ENCODE measurements around the gene LAMC3.

LAMC3 gene

DNA sequence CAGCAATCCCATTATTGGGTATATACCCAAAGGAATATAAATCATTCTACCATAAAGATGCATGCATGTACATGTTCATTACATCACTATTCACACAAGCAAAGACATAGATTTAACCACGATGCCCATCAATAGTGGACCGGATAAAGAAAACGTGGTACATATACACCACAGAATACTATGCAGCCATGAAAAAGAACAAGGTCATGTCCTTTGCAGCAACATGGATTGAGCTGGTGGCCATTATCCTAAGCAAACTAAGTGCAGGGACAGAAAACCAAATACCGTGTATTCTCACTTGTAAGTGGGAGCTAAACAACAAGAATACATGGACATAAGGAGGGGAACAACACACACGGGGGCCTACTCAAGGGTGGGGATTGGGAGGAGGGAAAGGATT lies 33.8 kb upstream of the LAMC3 start:
- no peak overlapping the region for H3K4me3 ChIP-seq (replicated peaks; ENCODE audit: low read depth, low read length)
- H3K27me3 ChIP-seq (replicated peaks; ENCODE audit: control insufficient read depth, insufficient read depth, low read length), result no peaks in the 10 kb centered on the region; the same call in none of the 2 replicates
- H3K36me3 ChIP-seq (ENCODE audit: control insufficient read depth, insufficient read depth, low read length), result no peaks in the 10 kb centered on the region
- DNase-seq (ENCODE audit: extremely low read depth, insufficient read length), result no peak
- TF ChIP-seq CTCF (IDR thresholded peaks at IDR 0.05; ENCODE audit: insufficient read depth, low read length, poor library complexity, severe bottlenecking), result no peak

DNA sequence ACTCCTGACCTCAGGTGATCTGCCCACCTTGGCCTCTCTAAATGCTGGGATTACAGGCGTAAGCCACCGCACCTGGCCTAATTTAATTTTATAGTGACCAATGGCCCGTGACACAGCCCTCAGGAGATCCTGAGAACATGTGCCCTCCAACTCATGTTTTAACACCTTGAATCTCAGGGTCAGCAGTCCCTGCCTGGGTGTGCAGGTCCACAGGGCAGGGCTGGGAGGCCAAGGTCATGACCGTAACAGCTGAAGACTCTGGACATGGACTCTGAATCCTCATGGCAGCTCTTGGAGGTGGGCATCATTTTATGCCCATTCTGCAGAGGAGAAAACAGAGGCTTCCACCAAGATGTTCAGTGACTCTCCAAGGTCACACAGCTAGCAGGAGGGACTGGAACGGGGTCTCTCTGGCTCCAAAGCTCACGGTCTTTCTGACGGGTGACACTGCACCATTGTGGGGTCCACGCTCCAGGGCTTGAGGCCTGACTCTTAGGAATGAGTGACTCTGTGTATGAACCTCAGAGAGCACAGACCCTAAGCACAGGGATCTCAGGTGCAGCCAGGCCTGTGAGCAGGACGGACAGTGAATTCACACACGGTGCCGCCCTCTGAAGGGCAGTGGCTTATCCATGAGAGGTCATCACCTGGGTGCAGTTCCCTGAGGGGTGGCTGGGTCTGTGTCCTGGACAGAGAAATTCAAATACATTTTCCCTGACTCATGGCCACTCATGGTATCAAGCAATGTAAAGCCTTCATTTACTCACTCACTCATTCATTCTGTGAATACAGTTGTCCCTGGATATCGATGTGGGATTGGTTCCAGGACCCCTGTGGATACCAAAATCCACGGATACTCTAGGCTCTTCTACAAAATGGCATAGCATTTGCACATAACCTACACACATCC lies 32.8 kb upstream of the LAMC3 start:
- H3K27me3 ChIP-seq (replicated peaks; ENCODE audit: control insufficient read depth, insufficient read depth, low read length), result no peaks in the 10 kb centered on the region; the same call in none of the 2 replicates
- H3K4me3 ChIP-seq (replicated peaks; ENCODE audit: low read depth, low read length), result no peak overlapping the region
- DNase-seq (ENCODE audit: extremely low read depth, insufficient read length), result no peak
- TF ChIP-seq CTCF (IDR thresholded peaks at IDR 0.05; ENCODE audit: insufficient read depth, low read length, poor library complexity, severe bottlenecking), result no peak
- no peaks in the 10 kb centered on the region for H3K36me3 ChIP-seq (ENCODE audit: control insufficient read depth, insufficient read depth, low read length)

- H3K27me3 ChIP-seq (replicated peaks; ENCODE audit: control insufficient read depth, insufficient read depth, low read length), result no peaks in the 10 kb centered on the region; the same call in none of the 2 replicates
Observed at GRCh38 chr9:130977811-130978221, 31.2 kb upstream of the LAMC3 start.

DNA sequence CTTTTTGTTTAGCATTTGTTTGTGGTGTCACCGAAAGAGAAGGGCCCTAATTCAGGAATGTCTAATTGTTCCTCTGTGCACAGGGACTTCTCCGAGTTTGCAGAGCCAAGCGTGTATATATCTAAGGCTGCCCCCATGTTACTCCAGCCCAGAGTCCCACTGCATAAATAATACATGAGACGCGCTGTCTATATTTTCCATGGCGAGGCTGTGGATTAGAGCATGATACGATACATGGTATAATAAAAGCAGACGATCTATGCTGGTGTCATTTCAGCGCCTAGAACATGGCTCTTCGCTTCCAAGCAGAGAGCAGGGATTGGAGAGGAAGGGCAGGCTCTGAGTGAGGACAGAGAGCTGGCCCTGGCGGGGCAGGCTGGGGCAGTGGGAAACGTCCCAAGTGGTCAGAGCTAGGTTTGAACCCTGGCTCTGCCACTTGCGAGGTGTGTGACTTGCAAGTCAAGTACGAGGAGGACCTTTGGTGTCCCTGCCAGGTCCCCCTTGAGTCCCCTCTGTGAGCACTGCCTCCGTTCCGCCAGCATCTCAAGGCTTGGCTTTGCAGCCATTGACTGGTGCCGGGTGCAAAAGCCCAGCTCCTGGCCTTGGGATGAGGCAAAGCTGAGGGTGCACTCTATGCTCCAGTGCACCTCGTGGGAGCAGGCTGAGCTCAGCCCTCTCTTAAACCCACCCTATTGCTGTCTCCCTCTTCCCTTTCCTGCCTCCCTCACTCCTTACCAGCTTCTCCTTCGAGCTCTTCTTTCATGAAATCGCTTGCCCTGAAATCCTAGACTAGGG lies 29.2 kb upstream of the LAMC3 start:
- H3K27me3 ChIP-seq (replicated peaks; ENCODE audit: control insufficient read depth, insufficient read depth, low read length), result no peaks in the 10 kb centered on the region; the same call in none of the 2 replicates
- H3K36me3 ChIP-seq (ENCODE audit: control insufficient read depth, insufficient read depth, low read length), result no peaks in the 10 kb centered on the region
- DNase-seq (ENCODE audit: extremely low read depth, insufficient read length), result no peak
- no peak overlapping the region for H3K4me3 ChIP-seq (replicated peaks; ENCODE audit: low read depth, low read length)
- no peak for TF ChIP-seq CTCF (IDR thresholded peaks at IDR 0.05; ENCODE audit: insufficient read depth, low read length, poor library complexity, severe bottlenecking)

More at GRCh38 chr9:130977811-130978221, 31.2 kb upstream of the LAMC3 start:
- DNase-seq (ENCODE audit: extremely low read depth, insufficient read length), result no peak
- TF ChIP-seq CTCF (IDR thresholded peaks at IDR 0.05; ENCODE audit: insufficient read depth, low read length, poor library complexity, severe bottlenecking), result no peak
- Histone ChIP-seq H3K36me3 (ENCODE audit: control insufficient read depth, insufficient read depth, low read length) (no peaks in the 10 kb centered on the region), H3K4me3 (replicated peaks; ENCODE audit: low read depth, low read length) (no peak overlapping the region)

GRCh38 chr9:130980526-130980925 lies 28.4 kb upstream of the LAMC3 start:
- Histone ChIP-seq H3K27me3 (replicated peaks; ENCODE audit: control insufficient read depth, insufficient read depth, low read length) (no peaks in the 10 kb centered on the region; the same call in none of the 2 replicates), H3K36me3 (ENCODE audit: control insufficient read depth, insufficient read depth, low read length) (no peaks in the 10 kb centered on the region), H3K4me3 (replicated peaks; ENCODE audit: low read depth, low read length) (no peak overlapping the region)
- no peak for TF ChIP-seq CTCF (IDR thresholded peaks at IDR 0.05; ENCODE audit: insufficient read depth, low read length, poor library complexity, severe bottlenecking)
- no peak for DNase-seq (ENCODE audit: extremely low read depth, insufficient read length)

All from GM06990 (cell line).